Mucosa of descending colon (tissue), 3 donors: ENCODE results near the gene PNPLA1. TPM values are rescaled to one million over a fixed set of nuclear protein-coding genes. Genes with fewer than 3 reads are reported as not detected.

Experiments used
- ATAC-seq: fragments of 200-7000 bp; cut with Tn5 transposase; one replicate; pipeline ENCODE4 v1.9.1; 2020; ENCODE audit warnings: mild to moderate bottlenecking, moderate library complexity
- DNase-seq, 3 donors: peaks; one replicate each; pipeline ENCODE4 v3.0.0-alpha.2; 2020
- H3K36me3 ChIP-seq: fragments of 200-600 bp; one replicate; pipeline ENCODE4 v1.8.0; 2021; ENCODE audit warnings: low read depth, mild to moderate bottlenecking
- H3K4me1 ChIP-seq: fragments of 200-600 bp; one replicate; pipeline ENCODE4 v1.8.0; 2021; ENCODE audit warnings: low read depth, mild to moderate bottlenecking
- H3K4me3 ChIP-seq: fragments of 200-600 bp; one replicate; pipeline ENCODE4 v1.8.0; 2021; ENCODE audit warnings: mild to moderate bottlenecking
- H3K9me3 ChIP-seq: fragments of 200-600 bp; one replicate; pipeline ENCODE4 v1.8.0; 2021; ENCODE audit warnings: mild to moderate bottlenecking
- CTCF ChIP-seq: fragments of 200-600 bp; IDR thresholded peaks from one replicate; pipeline ENCODE4 v1.8.0; 2022; ENCODE audit warnings: antibody characterized with exemption, mild to moderate bottlenecking
- intact Hi-C, 2 donors: fragments of 100-400 bp; cut with DNase I in 1 of 2; cut with micrococcal nuclease in 1 of 2; formaldehyde crosslinking; loops; one replicate each; pipeline versions ENCODE4 v1.11.0 to v1.11.1; 2022; cut with DNase I, micrococcal nuclease
- total RNA-seq, 3 donors: library from RNA; stranded (reverse); fragmentation: NEBNext Ultra II Directional in 2 of 3; extraction: Animal tissue kit (Norgen Biotek cat#: 25700) in 2 of 3; gene quantifications; one replicate each; pipeline versions ENCODE4 v1.2.1 to v1.2.4, GENCODE V29; 2021 to 2023
- donor health status: DM: no; HTN: no; CAD: no; lungs with moderate emphysema.
- donor health status: DM: no; HTN: no; CAD: no.
- donor health status: DM: no; HTN: yes; CAD: no.

Gene PNPLA1
- total RNA-seq, 3 donors from 2014 or later = 0.19 to 0.38 (median 0.27) TPM

GRCh38 chr6:36224918-36225461, 44.9 kb upstream of the PNPLA1 start:
- TF ChIP-seq CTCF = no peak
- peaks cover 35% of the 10 kb centered on the region for H3K4me1 ChIP-seq
- H3K4me3 ChIP-seq = no peak overlapping the region
- no peak for DNase-seq
- no peak for ATAC-seq
- H3K9me3 ChIP-seq = no peaks in the 10 kb centered on the region
- intact Hi-C loops = no loop called here
- no peaks in the 10 kb centered on the region for H3K36me3 ChIP-seq

GRCh38 chr6:36226438-36227047, 43.3 kb upstream of the PNPLA1 start:
- TF ChIP-seq CTCF = no peak
- intact Hi-C loops = no loop called here
- DNase-seq (no peak), ATAC-seq (no peak)
- Histone ChIP-seq H3K36me3 (no peaks in the 10 kb centered on the region), H3K9me3 (no peaks in the 10 kb centered on the region), H3K4me3 (no peak overlapping the region), H3K4me1 (peaks cover 30% of the 10 kb centered on the region)

- Histone ChIP-seq H3K36me3 (no peaks in the 10 kb centered on the region), H3K9me3 (no peaks in the 10 kb centered on the region), H3K4me3 (no peak overlapping the region), H3K4me1 (peaks cover 19% of the 10 kb centered on the region)
- peak in 1 of 3 donors; percentile 46 for DNase-seq
- intact Hi-C loops = no loop called here
- ATAC-seq = peak; percentile 86
- no peak for TF ChIP-seq CTCF
Observed at GRCh38 chr6:36227379-36228228, 42.3 kb upstream of the PNPLA1 start.

- Histone ChIP-seq H3K9me3 (no peaks in the 10 kb centered on the region), H3K4me3 (no peak overlapping the region), H3K4me1 (peaks cover 18% of the 10 kb centered on the region), H3K36me3 (no peaks in the 10 kb centered on the region)
- DNase-seq (no peak), ATAC-seq (no peak)
- TF ChIP-seq CTCF = no peak
- intact Hi-C loops = no loop called here
Observed at GRCh38 chr6:36229223-36229622, 40.6 kb upstream of the PNPLA1 start.

GRCh38 chr6:36230371-36230770, 39.5 kb upstream of the PNPLA1 start:
- Histone ChIP-seq H3K4me3 (no peak overlapping the region), H3K36me3 (no peaks in the 10 kb centered on the region), H3K9me3 (no peaks in the 10 kb centered on the region), H3K4me1 (peaks cover 18% of the 10 kb centered on the region)
- ATAC-seq (no peak), DNase-seq (no peak)
- intact Hi-C loops = no loop called here
- no peak for TF ChIP-seq CTCF
